ENCODE data around the gene CEBPA. TPM values are rescaled to one million over a fixed set of nuclear protein-coding genes. Genes with fewer than 3 reads are reported as not detected.

CEBPA gene
- total RNA-seq, 1 donor from 2014 or later: 0.45 TPM

DNA sequence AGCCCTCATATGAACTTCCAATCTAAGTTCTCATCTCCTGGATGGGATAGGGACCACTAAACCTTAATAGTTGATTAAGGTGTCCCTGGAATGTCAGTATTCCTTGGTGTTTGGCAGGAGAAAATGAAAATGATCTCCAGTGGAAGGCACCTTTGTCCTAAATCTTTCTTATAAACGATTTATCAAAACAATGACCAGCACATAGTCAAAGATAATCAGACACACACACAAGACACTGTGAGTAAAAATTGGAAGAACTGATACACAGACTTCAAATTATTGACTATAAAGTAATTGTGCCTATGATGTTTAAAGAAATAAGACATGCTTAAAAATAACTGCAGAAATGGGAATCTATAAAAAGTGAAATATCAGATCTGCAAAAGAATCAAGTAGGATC is 13.7 kb downstream of the CEBPA start:
- Histone ChIP-seq H3K9ac (ENCODE audit: low read length) (no peak overlapping the region), H3K4me2 (ENCODE audit: low read length) (no peak overlapping the region), H3K36me3 (ENCODE audit: insufficient read depth, low read length) (no peaks in the 10 kb centered on the region), H3K4me3 (ENCODE audit: insufficient read depth, low read depth, low read length) (no peak overlapping the region), H3K27me3 (ENCODE audit: insufficient read depth, low read length) (peaks cover 12% of the 10 kb centered on the region), H2AFZ (ENCODE audit: low read depth, low read length) (no peak overlapping the region), H3K4me1 (ENCODE audit: insufficient read depth, low read length) (peaks cover 13% of the 10 kb centered on the region), H4K20me1 (ENCODE audit: insufficient read depth, low read length) (no peaks in the 10 kb centered on the region), H3K9me3 (ENCODE audit: insufficient read depth, low read depth, low read length) (no peaks in the 10 kb centered on the region), H3K79me2 (ENCODE audit: insufficient read depth, low read length) (no peaks in the 10 kb centered on the region), H3K27ac (ENCODE audit: low read depth, low read length) (no peak overlapping the region)
- no peak for TF ChIP-seq EZH2 (IDR thresholded peaks at IDR 0.05; ENCODE audit: insufficient read depth, low read length)
- TF ChIP-seq, protein P1, sequence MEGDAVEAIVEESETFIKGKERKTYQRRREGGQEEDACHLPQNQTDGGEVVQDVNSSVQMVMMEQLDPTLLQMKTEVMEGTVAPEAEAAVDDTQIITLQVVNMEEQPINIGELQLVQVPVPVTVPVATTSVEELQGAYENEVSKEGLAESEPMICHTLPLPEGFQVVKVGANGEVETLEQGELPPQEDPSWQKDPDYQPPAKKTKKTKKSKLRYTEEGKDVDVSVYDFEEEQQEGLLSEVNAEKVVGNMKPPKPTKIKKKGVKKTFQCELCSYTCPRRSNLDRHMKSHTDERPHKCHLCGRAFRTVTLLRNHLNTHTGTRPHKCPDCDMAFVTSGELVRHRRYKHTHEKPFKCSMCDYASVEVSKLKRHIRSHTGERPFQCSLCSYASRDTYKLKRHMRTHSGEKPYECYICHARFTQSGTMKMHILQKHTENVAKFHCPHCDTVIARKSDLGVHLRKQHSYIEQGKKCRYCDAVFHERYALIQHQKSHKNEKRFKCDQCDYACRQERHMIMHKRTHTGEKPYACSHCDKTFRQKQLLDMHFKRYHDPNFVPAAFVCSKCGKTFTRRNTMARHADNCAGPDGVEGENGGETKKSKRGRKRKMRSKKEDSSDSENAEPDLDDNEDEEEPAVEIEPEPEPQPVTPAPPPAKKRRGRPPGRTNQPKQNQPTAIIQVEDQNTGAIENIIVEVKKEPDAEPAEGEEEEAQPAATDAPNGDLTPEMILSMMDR (IDR thresholded peaks at IDR 0.05; ENCODE audit: insufficient read depth, low read depth, low read length): no peak
- Mint-ChIP-seq H3K27me3 (ENCODE audit: low read depth, unreplicated experiment) (peaks cover 28% of the 10 kb centered on the region), H3K4me1 (ENCODE audit: low read depth, unreplicated experiment) (peaks cover 4% of the 10 kb centered on the region), H3K27ac (ENCODE audit: unreplicated experiment) (no peak overlapping the region), H3K36me3 (ENCODE audit: low read depth, unreplicated experiment) (peaks cover 7% of the 10 kb centered on the region), H3K4me3 (ENCODE audit: unreplicated experiment) (no peak overlapping the region), H3K9me3 (ENCODE audit: unreplicated experiment) (peaks cover 16% of the 10 kb centered on the region)
- no peak for DNase-seq (ENCODE audit: low read depth)
- FAIRE-seq: no peak

DNA sequence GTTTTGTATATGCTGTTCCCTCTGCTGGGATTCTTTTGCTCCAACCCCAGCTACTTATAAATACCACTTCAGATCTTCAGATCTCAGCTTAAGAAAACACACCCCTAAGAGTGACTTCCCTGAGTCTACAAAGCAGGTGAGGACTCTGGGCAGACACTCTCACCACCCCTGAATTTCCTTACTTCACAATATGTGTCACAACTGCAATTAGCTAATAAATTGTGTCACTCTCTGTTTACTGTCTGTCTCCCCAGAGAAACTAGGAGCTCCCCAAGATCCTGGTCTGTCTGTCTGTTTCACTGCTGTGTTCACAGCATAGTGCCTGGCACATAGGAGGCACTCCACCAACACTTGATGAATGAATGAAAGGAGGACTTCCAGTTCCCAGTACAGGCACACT is 14.4 kb downstream of the CEBPA start:
- H3K9me3 ChIP-seq (ENCODE audit: insufficient read depth, low read depth, low read length): no peaks in the 10 kb centered on the region
- H3K27me3 ChIP-seq (ENCODE audit: insufficient read depth, low read length): peaks cover 12% of the 10 kb centered on the region
- peaks cover 16% of the 10 kb centered on the region for H3K9me3 Mint-ChIP-seq (ENCODE audit: unreplicated experiment)
- no peaks in the 10 kb centered on the region for H4K20me1 ChIP-seq (ENCODE audit: insufficient read depth, low read length)
- TF ChIP-seq, protein P1 (IDR thresholded peaks at IDR 0.05; ENCODE audit: insufficient read depth, low read depth, low read length): no peak
- no peak for TF ChIP-seq EZH2 (IDR thresholded peaks at IDR 0.05; ENCODE audit: insufficient read depth, low read length)
- no peak overlapping the region for H3K4me3 ChIP-seq (ENCODE audit: insufficient read depth, low read depth, low read length)
- H3K4me3 Mint-ChIP-seq (ENCODE audit: unreplicated experiment): no peak overlapping the region
- H2AFZ ChIP-seq (ENCODE audit: low read depth, low read length): no peak overlapping the region
- FAIRE-seq: no peak
- H3K79me2 ChIP-seq (ENCODE audit: insufficient read depth, low read length): no peaks in the 10 kb centered on the region
- peaks cover 4% of the 10 kb centered on the region for H3K4me1 Mint-ChIP-seq (ENCODE audit: low read depth, unreplicated experiment)
- H3K9ac ChIP-seq (ENCODE audit: low read length): no peak overlapping the region
- DNase-seq (ENCODE audit: low read depth): no peak
- H3K27ac Mint-ChIP-seq (ENCODE audit: unreplicated experiment): no peak overlapping the region
- peaks cover 6% of the 10 kb centered on the region for H3K4me1 ChIP-seq (ENCODE audit: insufficient read depth, low read length)
- peaks cover 26% of the 10 kb centered on the region for H3K27me3 Mint-ChIP-seq (ENCODE audit: low read depth, unreplicated experiment)
- no peak overlapping the region for H3K27ac ChIP-seq (ENCODE audit: low read depth, low read length)
- H3K36me3 ChIP-seq (ENCODE audit: insufficient read depth, low read length): no peaks in the 10 kb centered on the region
- peaks cover 7% of the 10 kb centered on the region for H3K36me3 Mint-ChIP-seq (ENCODE audit: low read depth, unreplicated experiment)
- H3K4me2 ChIP-seq (ENCODE audit: low read length): no peak overlapping the region

DNA sequence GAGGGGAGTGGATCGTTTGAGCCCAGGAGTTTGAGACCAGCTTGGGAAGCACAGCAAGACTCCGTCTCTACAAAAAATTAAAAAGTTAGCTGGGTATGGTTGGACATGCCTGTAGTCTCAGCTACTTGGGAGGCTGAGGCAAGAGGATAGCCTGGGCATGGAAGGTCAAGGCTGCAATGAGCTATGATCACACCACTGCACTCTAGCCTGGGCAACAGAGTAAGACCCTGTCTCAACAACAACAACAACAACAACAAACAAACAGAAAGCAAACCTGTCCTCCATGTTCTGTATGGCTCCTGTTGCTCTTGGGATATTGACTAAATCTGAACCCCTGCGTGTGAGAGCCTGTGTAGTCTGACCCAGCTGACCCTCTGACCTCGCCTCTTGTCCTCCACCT is 14.9 kb downstream of the CEBPA start:
- TF ChIP-seq EZH2 (IDR thresholded peaks at IDR 0.05; ENCODE audit: insufficient read depth, low read length): no peak
- TF ChIP-seq, protein P1 (IDR thresholded peaks at IDR 0.05; ENCODE audit: insufficient read depth, low read depth, low read length): no peak
- H3K27me3 ChIP-seq (ENCODE audit: insufficient read depth, low read length): peaks cover 12% of the 10 kb centered on the region
- no peak overlapping the region for H3K4me3 ChIP-seq (ENCODE audit: insufficient read depth, low read depth, low read length)
- H3K9me3 Mint-ChIP-seq (ENCODE audit: unreplicated experiment): peaks cover 16% of the 10 kb centered on the region
- H3K4me2 ChIP-seq (ENCODE audit: low read length): no peak overlapping the region
- no peaks in the 10 kb centered on the region for H4K20me1 ChIP-seq (ENCODE audit: insufficient read depth, low read length)
- H3K4me1 Mint-ChIP-seq (ENCODE audit: low read depth, unreplicated experiment): peaks cover 4% of the 10 kb centered on the region
- FAIRE-seq (no peak), DNase-seq (ENCODE audit: low read depth) (no peak)
- H3K36me3 ChIP-seq (ENCODE audit: insufficient read depth, low read length): no peaks in the 10 kb centered on the region
- H3K36me3 Mint-ChIP-seq (ENCODE audit: low read depth, unreplicated experiment): peaks cover 7% of the 10 kb centered on the region
- H2AFZ ChIP-seq (ENCODE audit: low read depth, low read length): no peak overlapping the region
- peaks cover under 1% of the 10 kb centered on the region for H3K4me1 ChIP-seq (ENCODE audit: insufficient read depth, low read length)
- H3K79me2 ChIP-seq (ENCODE audit: insufficient read depth, low read length): no peaks in the 10 kb centered on the region
- H3K9ac ChIP-seq (ENCODE audit: low read length): no peak overlapping the region
- no peak overlapping the region for H3K27ac ChIP-seq (ENCODE audit: low read depth, low read length)
- no peak overlapping the region for H3K27ac Mint-ChIP-seq (ENCODE audit: unreplicated experiment)
- H3K9me3 ChIP-seq (ENCODE audit: insufficient read depth, low read depth, low read length): no peaks in the 10 kb centered on the region
- peaks cover 26% of the 10 kb centered on the region for H3K27me3 Mint-ChIP-seq (ENCODE audit: low read depth, unreplicated experiment)
- H3K4me3 Mint-ChIP-seq (ENCODE audit: unreplicated experiment): no peak overlapping the region

Measured in astrocyte (in vitro differentiated cells and primary cell).